GM12878 (cell line): Measurements from ENCODE around the gene CGB2. TPM values are rescaled to one million over a fixed set of nuclear protein-coding genes. Genes with fewer than 3 reads are reported as not detected.
"Not testable (repeated sequence)": the region's sequence is repeated elsewhere in the genome, so short reads cannot be mapped to it uniquely, and the experiment has no call there.

Source experiments
- ATAC-seq: fragments of 200-7000 bp; cut with Tn5 transposase; 3 replicates; pipeline ENCODE4 v1.9.1; 2020; ENCODE audit warnings: mild to moderate bottlenecking, moderate library complexity
- BruUV-seq: library from RNA; stranded (reverse); fragments of 400-500 nt; replicated peaks from 2 replicates; lab custom pipeline; 2021; lab: Mats Ljungman, UMichigan
- CTCF ChIA-PET: fragments of 300-600 bp; sonication (Branson Sonifier 250); formaldehyde crosslinking; extraction: SDS; loops from one replicate; lab custom pipeline; 2021; ENCODE audit warnings: inconsistent platforms; lab: Yijun Ruan, JAX
- POLR2A ChIA-PET: fragments of 350-600 bp; formaldehyde crosslinking; extraction: SDS; loops from one replicate; lab custom pipeline; 2021; ENCODE audit warnings: inconsistent platforms; lab: Charles Lee
- RAD21 ChIA-PET: fragments of 300-600 bp; sonication (Branson Sonifier 250); formaldehyde crosslinking; loops from one replicate; lab custom pipeline; 2023; ENCODE audit warnings: antibody characterized with exemption; ENCODE audit not compliant: unreplicated experiment; lab: Charles Lee
- SMC1A ChIA-PET: fragments of 300-600 bp; sonication (Branson Sonifier 250); formaldehyde crosslinking; loops from one replicate; lab custom pipeline; 2023; ENCODE audit not compliant: unreplicated experiment, uncharacterized antibody; lab: Charles Lee
- DNase-seq: peaks from one replicate; pipeline ENCODE4 v3.0.0-alpha.2; 2011; ENCODE audit warnings: low read depth, low spot score
- FAIRE-seq: peaks from 3 replicates; lab custom pipeline; 2011; peaks lifted over from hg19 to GRCh38; lab: Jason Lieb, UNC
- H2AFZ ChIP-seq: 2 replicates; pipeline ENCODE4 v1.6.0; 2011; ENCODE audit warnings: low read depth, low read length, control low read depth; ENCODE audit not compliant: control insufficient read depth
- H3K27ac ChIP-seq: 2 replicates; pipeline ENCODE4 v1.5.1; 2011; ENCODE audit warnings: control low read depth; ENCODE audit not compliant: control insufficient read depth, insufficient read depth
- H3K27me3 ChIP-seq, 2 experiments: replicated peaks in 1 of 2; 2 replicates each; pipeline versions ENCODE4 v1.6.0 to v1.6.1; 2011; ENCODE audit warnings: low read length in 1 of 2; ENCODE audit not compliant: control insufficient read depth in 2 of 2, insufficient read depth in 2 of 2
- H3K36me3 ChIP-seq, 2 experiments: 2 replicates each; pipeline ENCODE4 v1.5.1; 2011; ENCODE audit warnings: low read length in 1 of 2; ENCODE audit not compliant: control insufficient read depth in 2 of 2, insufficient read depth in 2 of 2
- H3K4me1 ChIP-seq: 2 replicates; pipeline ENCODE4 v1.6.1; 2011; ENCODE audit warnings: mild to moderate bottlenecking, low read length, moderate library complexity, mixed read lengths; ENCODE audit not compliant: control insufficient read depth, insufficient read depth
- H3K4me2 ChIP-seq: 2 replicates; pipeline ENCODE4 v1.6.0; 2011; ENCODE audit warnings: control low read depth; ENCODE audit not compliant: control insufficient read depth, insufficient read depth
- H3K4me3 ChIP-seq: fragments of 200-600 bp; sonication (generic); 2 replicates; pipeline ENCODE4 v1.5.1; 2016
- H3K79me2 ChIP-seq: 2 replicates; pipeline ENCODE4 v1.6.0; 2011; ENCODE audit warnings: low read length; ENCODE audit not compliant: control insufficient read depth, insufficient read depth
- H3K9ac ChIP-seq: 2 replicates; pipeline ENCODE4 v1.8.0; 2011; ENCODE audit warnings: low read length, control low read depth, mixed read lengths; ENCODE audit not compliant: control insufficient read depth, insufficient read depth
- H3K9me3 ChIP-seq: replicated peaks from 3 replicates; pipeline ENCODE4 v1.5.1; 2011; ENCODE audit warnings: mild to moderate bottlenecking, low read length; ENCODE audit not compliant: control insufficient read depth, insufficient read depth
- H4K20me1 ChIP-seq: 2 replicates; pipeline ENCODE4 v1.6.0; 2011; ENCODE audit not compliant: control insufficient read depth, insufficient read depth
- WGBS: methylation state at CpG from one replicate; pipeline ENCODE4 v1.1.6; 2016; ENCODE audit warnings: low lambda C conversion rate; ENCODE audit not compliant: insufficient replicate concordance, insufficient coverage; ENCODE audit errors: missing lambda C conversion rate; 5-methylcytosine and 5-hydroxymethylcytosine counted together
- in situ Hi-C: fragments of 300-500 bp; cut with MboI; formaldehyde crosslinking; loops from 9 replicates; pipeline ENCODE4 v1.14.3; 2018; ENCODE audit warnings: mixed read lengths
- intact Hi-C: fragments of 100-400 bp; cut with micrococcal nuclease; formaldehyde crosslinking; loops from one replicate; pipeline ENCODE4 v1.14.2; 2022; ENCODE audit not compliant: unreplicated experiment
- polyA plus RNA-seq, 11 experiments: library from polyadenylated mRNA; depleted of rRNA in 4 of 11; unstranded in 6 of 11; stranded (reverse) in 5 of 11; fragments of >200 nt; fragmentation: Nextera tagmentation in 4 of 11; fragmentation: Illumina TruSeq in 1 of 11; extraction: Ambion mirVana in 4 of 11; extraction: Trizol in 1 of 11; gene quantifications; 1 replicate in 1 of 11; 2 replicates in 10 of 11; pipeline versions ENCODE4 v1.2.1 to v1.2.3, GENCODE V29; 2011 to 2016; ENCODE audit warnings: inconsistent platforms in 2 of 11, missing spikeins in 2 of 11, low read depth in 1 of 11
- total RNA-seq, 4 experiments: library from RNA; depleted of rRNA in 3 of 4; stranded (reverse); fragments of >200 nt in 3 of 4; fragmentation: Illumina TruSeq in 1 of 4; extraction: Trizol in 1 of 4; gene quantifications; 2 replicates each; pipeline versions ENCODE4 v1.2.1 to v1.2.3, GENCODE V29; 2013 to 2021

The CGB2 gene
- total and polyA plus RNA-seq, 10 of the 15 experiments (the other 5 are each of a cell fraction or from before 2014, with no cell fraction given) = 0.20 to 0.37 TPM; not detected in 8

- POLR2A ChIA-PET, H3K27me3 ChIP-seq, H3K36me3 ChIP-seq, H2AFZ ChIP-seq, H3K9me3 ChIP-seq, H3K4me3 ChIP-seq, H3K27ac ChIP-seq, RAD21 ChIA-PET, H3K4me1 ChIP-seq, in situ Hi-C loops, CTCF ChIA-PET, intact Hi-C loops, FAIRE-seq, H3K4me2 ChIP-seq, ATAC-seq, BruUV-seq, DNase-seq, SMC1A ChIA-PET, H3K79me2 ChIP-seq, H4K20me1 ChIP-seq, H3K9ac ChIP-seq: not testable (repeated sequence)
- 0% methylated on average over 1 of the region's 4 CpGs for WGBS
These were observed 11.0 kb downstream of the CGB2 start for GRCh38 chr19:49042666-49043065.

GRCh38 chr19:49043548-49043947, 11.9 kb downstream of the CGB2 start, which contains the start of gene CGB5:
TSS of gene CGB5 (plus strand) at chr19:49043848. CDS start at chr19:49044210, 362 bp downstream.
- RAD21 ChIA-PET, H4K20me1 ChIP-seq, H3K27me3 ChIP-seq, H3K36me3 ChIP-seq, H3K4me1 ChIP-seq, H2AFZ ChIP-seq, BruUV-seq, CTCF ChIA-PET, FAIRE-seq, H3K27ac ChIP-seq, H3K9ac ChIP-seq, POLR2A ChIA-PET, H3K4me2 ChIP-seq, H3K9me3 ChIP-seq, DNase-seq, SMC1A ChIA-PET, intact Hi-C loops, ATAC-seq, H3K4me3 ChIP-seq, H3K79me2 ChIP-seq, in situ Hi-C loops: not testable (repeated sequence)
- WGBS = 42% methylated on average over 14 of the region's 15 CpGs

GRCh38 chr19:49049011-49049410, 17.3 kb downstream of the CGB2 start, which contains the start of gene CGB8:
TSS of gene CGB8 (minus strand) at chr19:49049111. CDS start at chr19:49048739, 372 bp downstream.
- 50% methylated on average over 6 of the region's 12 CpGs for WGBS
- BruUV-seq, H3K4me2 ChIP-seq, H3K9ac ChIP-seq, CTCF ChIA-PET, DNase-seq, H3K27ac ChIP-seq, in situ Hi-C loops, H4K20me1 ChIP-seq, RAD21 ChIA-PET, H3K79me2 ChIP-seq, FAIRE-seq, H3K36me3 ChIP-seq, SMC1A ChIA-PET, H3K4me1 ChIP-seq, POLR2A ChIA-PET, H3K9me3 ChIP-seq, H3K4me3 ChIP-seq, ATAC-seq, H2AFZ ChIP-seq, H3K27me3 ChIP-seq, intact Hi-C loops: not testable (repeated sequence)

GRCh38 chr19:49049834-49050233, 18.1 kb downstream of the CGB2 start:
- intact Hi-C loops, H3K36me3 ChIP-seq, CTCF ChIA-PET, H3K4me3 ChIP-seq, RAD21 ChIA-PET, H2AFZ ChIP-seq, H3K79me2 ChIP-seq, H3K9me3 ChIP-seq, POLR2A ChIA-PET, ATAC-seq, H3K27ac ChIP-seq, H3K27me3 ChIP-seq, DNase-seq, H4K20me1 ChIP-seq, BruUV-seq, H3K4me2 ChIP-seq, FAIRE-seq, H3K9ac ChIP-seq, in situ Hi-C loops, H3K4me1 ChIP-seq, SMC1A ChIA-PET: not testable (repeated sequence)
- WGBS = 5% methylated on average over 2 of the region's 4 CpGs
